ENCODE data around the gene ZNF165. TPM values are rescaled to one million over a fixed set of nuclear protein-coding genes. Genes with fewer than 3 reads are reported as not detected.

The ZNF165 gene
- total and polyA plus RNA-seq, 2 of the 13 experiments (the other 11 are each of a cell fraction or from before 2014, with no cell fraction given): 0.58 to 8.6 TPM

DNA sequence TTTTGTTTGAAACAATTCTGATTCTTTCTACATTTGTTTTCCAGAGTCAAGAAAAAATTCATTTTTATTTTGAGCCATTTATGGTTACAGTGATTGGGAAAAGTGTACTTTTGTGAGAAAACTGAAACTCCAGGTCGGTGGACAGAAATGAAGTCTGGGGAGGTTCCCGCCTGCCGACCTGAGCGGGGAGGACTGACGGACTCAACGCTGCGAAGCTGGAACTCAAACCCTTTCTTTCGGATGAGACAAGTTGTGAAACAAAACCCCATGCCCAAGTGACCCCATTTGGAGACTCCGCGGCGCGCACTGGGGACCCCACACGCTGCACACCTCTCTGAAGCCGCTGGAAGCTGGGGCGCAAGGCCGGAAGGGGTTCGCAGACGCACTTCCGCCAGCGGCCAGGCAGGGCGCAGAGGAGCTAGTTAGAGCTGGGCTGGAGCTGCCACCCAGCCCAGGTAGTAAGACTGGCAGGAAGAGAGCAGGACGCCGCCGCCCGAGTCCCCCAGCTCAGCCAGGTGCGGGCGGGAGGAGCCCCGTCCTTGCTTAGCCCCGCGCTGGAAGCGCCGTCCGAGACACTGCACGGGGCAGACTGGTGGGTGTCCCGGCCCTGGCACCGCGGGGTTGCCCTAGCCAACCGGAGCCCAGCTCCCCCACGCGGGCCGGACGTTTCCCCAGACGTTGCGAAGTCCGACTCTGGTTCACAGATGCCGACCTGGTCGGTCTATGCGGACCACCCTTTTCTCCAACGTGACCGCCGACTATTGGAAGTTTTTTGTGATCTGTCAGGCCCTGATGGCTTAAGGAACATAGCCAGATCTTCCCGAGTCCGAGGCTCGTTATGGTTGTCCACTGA, 24.2 kb downstream of the ZNF165 start (continued):
- TF ChIP-seq, protein P1, sequence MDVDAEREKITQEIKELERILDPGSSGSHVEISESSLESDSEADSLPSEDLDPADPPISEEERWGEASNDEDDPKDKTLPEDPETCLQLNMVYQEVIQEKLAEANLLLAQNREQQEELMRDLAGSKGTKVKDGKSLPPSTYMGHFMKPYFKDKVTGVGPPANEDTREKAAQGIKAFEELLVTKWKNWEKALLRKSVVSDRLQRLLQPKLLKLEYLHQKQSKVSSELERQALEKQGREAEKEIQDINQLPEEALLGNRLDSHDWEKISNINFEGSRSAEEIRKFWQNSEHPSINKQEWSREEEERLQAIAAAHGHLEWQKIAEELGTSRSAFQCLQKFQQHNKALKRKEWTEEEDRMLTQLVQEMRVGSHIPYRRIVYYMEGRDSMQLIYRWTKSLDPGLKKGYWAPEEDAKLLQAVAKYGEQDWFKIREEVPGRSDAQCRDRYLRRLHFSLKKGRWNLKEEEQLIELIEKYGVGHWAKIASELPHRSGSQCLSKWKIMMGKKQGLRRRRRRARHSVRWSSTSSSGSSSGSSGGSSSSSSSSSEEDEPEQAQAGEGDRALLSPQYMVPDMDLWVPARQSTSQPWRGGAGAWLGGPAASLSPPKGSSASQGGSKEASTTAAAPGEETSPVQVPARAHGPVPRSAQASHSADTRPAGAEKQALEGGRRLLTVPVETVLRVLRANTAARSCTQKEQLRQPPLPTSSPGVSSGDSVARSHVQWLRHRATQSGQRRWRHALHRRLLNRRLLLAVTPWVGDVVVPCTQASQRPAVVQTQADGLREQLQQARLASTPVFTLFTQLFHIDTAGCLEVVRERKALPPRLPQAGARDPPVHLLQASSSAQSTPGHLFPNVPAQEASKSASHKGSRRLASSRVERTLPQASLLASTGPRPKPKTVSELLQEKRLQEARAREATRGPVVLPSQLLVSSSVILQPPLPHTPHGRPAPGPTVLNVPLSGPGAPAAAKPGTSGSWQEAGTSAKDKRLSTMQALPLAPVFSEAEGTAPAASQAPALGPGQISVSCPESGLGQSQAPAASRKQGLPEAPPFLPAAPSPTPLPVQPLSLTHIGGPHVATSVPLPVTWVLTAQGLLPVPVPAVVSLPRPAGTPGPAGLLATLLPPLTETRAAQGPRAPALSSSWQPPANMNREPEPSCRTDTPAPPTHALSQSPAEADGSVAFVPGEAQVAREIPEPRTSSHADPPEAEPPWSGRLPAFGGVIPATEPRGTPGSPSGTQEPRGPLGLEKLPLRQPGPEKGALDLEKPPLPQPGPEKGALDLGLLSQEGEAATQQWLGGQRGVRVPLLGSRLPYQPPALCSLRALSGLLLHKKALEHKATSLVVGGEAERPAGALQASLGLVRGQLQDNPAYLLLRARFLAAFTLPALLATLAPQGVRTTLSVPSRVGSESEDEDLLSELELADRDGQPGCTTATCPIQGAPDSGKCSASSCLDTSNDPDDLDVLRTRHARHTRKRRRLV (CRISPR knock-in tag; IDR thresholded peaks at IDR 0.05): peak; percentile 72; the same call in 1 of the 2 replicates
- TF ChIP-seq FOSL1 (CRISPR knock-in tag; IDR thresholded peaks at IDR 0.05; ENCODE audit: borderline replicate concordance): no peak
- no peak for TF ChIP-seq MIER2 (CRISPR knock-in tag; IDR thresholded peaks at IDR 0.05)
- peak; percentile 36; the same call in 1 of the 2 replicates for TF ChIP-seq KLF13 (CRISPR knock-in tag; IDR thresholded peaks at IDR 0.05)
- peak; percentile 46; the same call in 1 of the 2 replicates for TF ChIP-seq NFE2L1 (CRISPR knock-in tag; IDR thresholded peaks at IDR 0.05; ENCODE audit: borderline replicate concordance)
- TF ChIP-seq, protein P2, sequence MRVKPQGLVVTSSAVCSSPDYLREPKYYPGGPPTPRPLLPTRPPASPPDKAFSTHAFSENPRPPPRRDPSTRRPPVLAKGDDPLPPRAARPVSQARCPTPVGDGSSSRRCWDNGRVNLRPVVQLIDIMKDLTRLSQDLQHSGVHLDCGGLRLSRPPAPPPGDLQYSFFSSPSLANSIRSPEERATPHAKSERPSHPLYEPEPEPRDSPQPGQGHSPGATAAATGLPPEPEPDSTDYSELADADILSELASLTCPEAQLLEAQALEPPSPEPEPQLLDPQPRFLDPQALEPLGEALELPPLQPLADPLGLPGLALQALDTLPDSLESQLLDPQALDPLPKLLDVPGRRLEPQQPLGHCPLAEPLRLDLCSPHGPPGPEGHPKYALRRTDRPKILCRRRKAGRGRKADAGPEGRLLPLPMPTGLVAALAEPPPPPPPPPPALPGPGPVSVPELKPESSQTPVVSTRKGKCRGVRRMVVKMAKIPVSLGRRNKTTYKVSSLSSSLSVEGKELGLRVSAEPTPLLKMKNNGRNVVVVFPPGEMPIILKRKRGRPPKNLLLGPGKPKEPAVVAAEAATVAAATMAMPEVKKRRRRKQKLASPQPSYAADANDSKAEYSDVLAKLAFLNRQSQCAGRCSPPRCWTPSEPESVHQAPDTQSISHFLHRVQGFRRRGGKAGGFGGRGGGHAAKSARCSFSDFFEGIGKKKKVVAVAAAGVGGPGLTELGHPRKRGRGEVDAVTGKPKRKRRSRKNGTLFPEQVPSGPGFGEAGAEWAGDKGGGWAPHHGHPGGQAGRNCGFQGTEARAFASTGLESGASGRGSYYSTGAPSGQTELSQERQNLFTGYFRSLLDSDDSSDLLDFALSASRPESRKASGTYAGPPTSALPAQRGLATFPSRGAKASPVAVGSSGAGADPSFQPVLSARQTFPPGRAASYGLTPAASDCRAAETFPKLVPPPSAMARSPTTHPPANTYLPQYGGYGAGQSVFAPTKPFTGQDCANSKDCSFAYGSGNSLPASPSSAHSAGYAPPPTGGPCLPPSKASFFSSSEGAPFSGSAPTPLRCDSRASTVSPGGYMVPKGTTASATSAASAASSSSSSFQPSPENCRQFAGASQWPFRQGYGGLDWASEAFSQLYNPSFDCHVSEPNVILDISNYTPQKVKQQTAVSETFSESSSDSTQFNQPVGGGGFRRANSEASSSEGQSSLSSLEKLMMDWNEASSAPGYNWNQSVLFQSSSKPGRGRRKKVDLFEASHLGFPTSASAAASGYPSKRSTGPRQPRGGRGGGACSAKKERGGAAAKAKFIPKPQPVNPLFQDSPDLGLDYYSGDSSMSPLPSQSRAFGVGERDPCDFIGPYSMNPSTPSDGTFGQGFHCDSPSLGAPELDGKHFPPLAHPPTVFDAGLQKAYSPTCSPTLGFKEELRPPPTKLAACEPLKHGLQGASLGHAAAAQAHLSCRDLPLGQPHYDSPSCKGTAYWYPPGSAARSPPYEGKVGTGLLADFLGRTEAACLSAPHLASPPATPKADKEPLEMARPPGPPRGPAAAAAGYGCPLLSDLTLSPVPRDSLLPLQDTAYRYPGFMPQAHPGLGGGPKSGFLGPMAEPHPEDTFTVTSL (CRISPR knock-in tag; IDR thresholded peaks at IDR 0.05; ENCODE audit: borderline replicate concordance): peak; percentile 82; the same call in 1 of the 2 replicates
- TF ChIP-seq, protein P3, sequence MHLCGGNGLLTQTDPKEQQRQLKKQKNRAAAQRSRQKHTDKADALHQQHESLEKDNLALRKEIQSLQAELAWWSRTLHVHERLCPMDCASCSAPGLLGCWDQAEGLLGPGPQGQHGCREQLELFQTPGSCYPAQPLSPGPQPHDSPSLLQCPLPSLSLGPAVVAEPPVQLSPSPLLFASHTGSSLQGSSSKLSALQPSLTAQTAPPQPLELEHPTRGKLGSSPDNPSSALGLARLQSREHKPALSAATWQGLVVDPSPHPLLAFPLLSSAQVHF (CRISPR knock-in tag; IDR thresholded peaks at IDR 0.05): no peak
- TF ChIP-seq CHCHD3 (CRISPR knock-in tag; IDR thresholded peaks at IDR 0.05): no peak
- TF ChIP-seq ZNF274 (CRISPR knock-in tag; IDR thresholded peaks at IDR 0.05): peak; percentile 88
- TF ChIP-seq ZNF335 (CRISPR knock-in tag; IDR thresholded peaks at IDR 0.05): no peak
- no peak for TF ChIP-seq NR1H2 (CRISPR knock-in tag; IDR thresholded peaks at IDR 0.05; ENCODE audit: borderline replicate concordance, low read depth)
- no peak for TF ChIP-seq ZC3H4 (CRISPR knock-in tag; IDR thresholded peaks at IDR 0.05; ENCODE audit: borderline replicate concordance)
- TF ChIP-seq ZNF30 (CRISPR knock-in tag; IDR thresholded peaks at IDR 0.05): peak; percentile 24; the same call in 1 of the 2 replicates
- no peak for TF ChIP-seq ZSCAN25 (CRISPR knock-in tag; IDR thresholded peaks at IDR 0.05)
- TF ChIP-seq KLF11 (CRISPR knock-in tag; IDR thresholded peaks at IDR 0.05): no peak
- no peak for TF ChIP-seq TCF7 (IDR thresholded peaks at IDR 0.05; ENCODE audit: low read depth)
- peak; percentile 86; the same call in 1 of the 2 replicates for TF ChIP-seq ZNF251 (CRISPR knock-in tag; IDR thresholded peaks at IDR 0.05)
- no peak for TF ChIP-seq ATF7 (IDR thresholded peaks at IDR 0.05)
- TF ChIP-seq ATF7 (CRISPR knock-in tag; IDR thresholded peaks at IDR 0.05): no peak

Data from HepG2 (cell line).